ENCODE measurements around the gene PROM2. TPM values are rescaled to one million over a fixed set of nuclear protein-coding genes. Genes with fewer than 3 reads are reported as not detected.

Gene PROM2
- total RNA-seq, 2 experiments from 2014 or later = 0.60 to 0.73 TPM

DNA sequence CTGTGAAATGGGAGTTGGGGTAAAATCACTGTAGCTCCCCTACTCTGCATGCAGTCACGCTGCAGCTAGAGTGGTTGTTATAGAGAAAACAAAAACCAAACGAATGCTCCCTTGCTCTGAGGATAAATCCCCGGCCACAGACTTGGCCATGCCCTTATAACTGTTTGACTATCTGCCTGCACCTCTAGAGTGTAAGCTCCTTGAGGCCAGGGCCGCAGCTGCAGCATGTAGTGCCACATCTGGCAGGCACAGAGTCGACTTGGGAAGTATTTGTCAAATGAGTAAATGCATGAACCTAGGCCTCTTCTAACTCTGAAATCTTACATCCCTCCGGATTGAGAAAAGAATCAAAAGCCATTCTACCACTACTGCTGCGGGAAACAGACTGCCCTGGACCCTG lies 58.8 kb downstream of the PROM2 start:
- Mint-ChIP-seq H3K9me3 (no peaks in the 10 kb centered on the region), H3K4me3 (no peak overlapping the region), H3K27me3 (peaks cover 4% of the 10 kb centered on the region), H3K27ac (no peak overlapping the region), H3K4me1 (ENCODE audit: low read depth) (no peaks in the 10 kb centered on the region), H3K36me3 (ENCODE audit: low read depth) (no peaks in the 10 kb centered on the region)
- Histone ChIP-seq H3K4me3 (ENCODE audit: low read length) (no peak overlapping the region), H3K9me3 (ENCODE audit: control insufficient read depth in 1 of 2, insufficient read depth in 1 of 2, low read length in 2 of 2) (peaks cover 0 to 9% of the 10 kb centered on the region in 2 experiments), H3K27ac (ENCODE audit: low read depth in 1 of 2, low read length in 2 of 2) (no peak overlapping the region), H3K27me3 (ENCODE audit: control insufficient read depth in 1 of 2, insufficient read depth in 2 of 2, low read length in 2 of 2) (no peaks in the 10 kb centered on the region), H3K4me1 (ENCODE audit: insufficient read depth, low read length) (no peaks in the 10 kb centered on the region), H3K36me3 (ENCODE audit: insufficient read depth, low read length) (no peaks in the 10 kb centered on the region)
- intact Hi-C loops (cut with DNase I, micrococcal nuclease) = no loop called here
- POLR2A ChIA-PET = no interaction called here
- DNase-seq = no peak
- CTCF ChIA-PET = no interaction called here
- ATAC-seq (ENCODE audit: poor library complexity) = no peak
- TF ChIP-seq, protein P1, sequence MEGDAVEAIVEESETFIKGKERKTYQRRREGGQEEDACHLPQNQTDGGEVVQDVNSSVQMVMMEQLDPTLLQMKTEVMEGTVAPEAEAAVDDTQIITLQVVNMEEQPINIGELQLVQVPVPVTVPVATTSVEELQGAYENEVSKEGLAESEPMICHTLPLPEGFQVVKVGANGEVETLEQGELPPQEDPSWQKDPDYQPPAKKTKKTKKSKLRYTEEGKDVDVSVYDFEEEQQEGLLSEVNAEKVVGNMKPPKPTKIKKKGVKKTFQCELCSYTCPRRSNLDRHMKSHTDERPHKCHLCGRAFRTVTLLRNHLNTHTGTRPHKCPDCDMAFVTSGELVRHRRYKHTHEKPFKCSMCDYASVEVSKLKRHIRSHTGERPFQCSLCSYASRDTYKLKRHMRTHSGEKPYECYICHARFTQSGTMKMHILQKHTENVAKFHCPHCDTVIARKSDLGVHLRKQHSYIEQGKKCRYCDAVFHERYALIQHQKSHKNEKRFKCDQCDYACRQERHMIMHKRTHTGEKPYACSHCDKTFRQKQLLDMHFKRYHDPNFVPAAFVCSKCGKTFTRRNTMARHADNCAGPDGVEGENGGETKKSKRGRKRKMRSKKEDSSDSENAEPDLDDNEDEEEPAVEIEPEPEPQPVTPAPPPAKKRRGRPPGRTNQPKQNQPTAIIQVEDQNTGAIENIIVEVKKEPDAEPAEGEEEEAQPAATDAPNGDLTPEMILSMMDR (IDR thresholded peaks at IDR 0.05) = no peak

DNA sequence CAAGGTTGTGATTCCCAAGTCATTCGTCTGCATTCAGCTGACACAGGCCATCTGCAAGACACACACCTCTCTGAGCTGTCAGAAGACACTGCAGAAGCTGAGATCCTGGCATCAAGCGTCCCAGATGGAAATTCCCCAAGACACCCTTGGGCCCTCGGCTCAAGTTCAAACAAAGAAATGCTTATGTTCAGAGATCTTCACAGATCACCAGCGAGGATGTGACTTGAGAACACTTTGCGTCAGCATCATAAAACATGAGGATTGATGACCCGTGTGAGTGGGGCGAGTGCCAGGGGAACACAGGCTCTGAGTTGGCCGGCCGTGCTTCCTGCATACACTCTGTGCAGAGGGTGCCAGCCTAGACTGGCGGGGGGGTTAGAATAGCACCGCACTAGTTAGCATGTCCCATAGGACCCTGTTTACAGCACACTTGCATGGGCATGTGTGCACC lies 59.7 kb downstream of the PROM2 start:
- no peak for ATAC-seq (ENCODE audit: poor library complexity)
- Mint-ChIP-seq H3K9me3 (no peaks in the 10 kb centered on the region), H3K27me3 (peaks cover 4% of the 10 kb centered on the region), H3K4me1 (ENCODE audit: low read depth) (no peaks in the 10 kb centered on the region), H3K27ac (no peak overlapping the region), H3K36me3 (ENCODE audit: low read depth) (no peaks in the 10 kb centered on the region), H3K4me3 (no peak overlapping the region)
- POLR2A ChIA-PET = no interaction called here
- no peaks in the 10 kb centered on the region for H3K4me1 ChIP-seq (ENCODE audit: insufficient read depth, low read length)
- no peaks in the 10 kb centered on the region for H3K27me3 ChIP-seq (ENCODE audit: control insufficient read depth in 1 of 2, insufficient read depth in 2 of 2, low read length in 2 of 2)
- peaks cover 0 to 9% of the 10 kb centered on the region in 2 experiments for H3K9me3 ChIP-seq (ENCODE audit: control insufficient read depth in 1 of 2, insufficient read depth in 1 of 2, low read length in 2 of 2)
- no peak overlapping the region for H3K4me3 ChIP-seq (ENCODE audit: low read length)
- no peaks in the 10 kb centered on the region for H3K36me3 ChIP-seq (ENCODE audit: insufficient read depth, low read length)
- intact Hi-C loops (cut with DNase I, micrococcal nuclease) = no loop called here
- TF ChIP-seq, protein P1 (IDR thresholded peaks at IDR 0.05) = no peak
- H3K27ac ChIP-seq (ENCODE audit: low read depth in 1 of 2, low read length in 2 of 2) = no peak overlapping the region
- DNase-seq = no peak
- CTCF ChIA-PET = no interaction called here

DNA sequence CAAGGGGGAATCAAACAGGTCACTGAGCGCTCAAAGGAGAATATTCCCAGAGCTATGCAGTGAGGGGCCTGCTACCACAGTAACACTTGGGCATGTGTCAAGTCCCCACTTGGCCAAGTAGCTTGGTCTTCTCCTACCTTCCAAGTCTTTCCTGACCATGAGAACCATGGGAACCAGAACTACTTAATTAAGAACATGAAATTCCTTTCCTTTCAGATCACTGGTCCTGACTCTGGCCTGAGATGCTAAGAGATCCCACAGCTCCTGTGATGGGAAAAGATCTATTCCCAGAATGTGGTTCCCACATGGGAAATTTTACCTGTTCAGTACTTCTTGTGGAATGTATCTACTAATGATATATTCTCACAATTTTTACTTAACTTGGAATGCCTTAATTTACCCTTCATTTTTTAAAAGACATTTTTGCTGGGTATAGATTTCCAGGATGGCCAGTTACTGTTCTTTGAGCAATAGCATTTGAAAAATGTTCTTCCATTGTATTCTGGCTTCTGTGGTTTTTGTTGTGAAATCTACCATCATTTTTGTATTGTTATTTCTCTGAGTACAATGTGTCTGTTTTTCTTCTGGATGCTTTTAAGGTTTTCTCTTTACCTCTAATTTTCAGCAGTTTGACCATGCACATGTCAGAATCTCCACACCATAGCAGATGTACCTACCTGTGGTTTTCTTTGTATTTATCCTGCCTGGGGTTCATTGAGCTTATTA lies 60.8 kb downstream of the PROM2 start:
- Histone ChIP-seq H3K27me3 (ENCODE audit: control insufficient read depth in 1 of 2, insufficient read depth in 2 of 2, low read length in 2 of 2) (no peaks in the 10 kb centered on the region), H3K27ac (ENCODE audit: low read depth in 1 of 2, low read length in 2 of 2) (no peak overlapping the region), H3K36me3 (ENCODE audit: insufficient read depth, low read length) (no peaks in the 10 kb centered on the region), H3K9me3 (ENCODE audit: control insufficient read depth in 1 of 2, insufficient read depth in 1 of 2, low read length in 2 of 2) (peaks cover 0 to 9% of the 10 kb centered on the region in 2 experiments), H3K4me3 (ENCODE audit: low read length) (no peak overlapping the region), H3K4me1 (ENCODE audit: insufficient read depth, low read length) (no peaks in the 10 kb centered on the region)
- H3K36me3 Mint-ChIP-seq (ENCODE audit: low read depth) = no peaks in the 10 kb centered on the region
- TF ChIP-seq, protein P1 (IDR thresholded peaks at IDR 0.05) = no peak
- intact Hi-C loops (cut with DNase I, micrococcal nuclease) = no loop called here
- no peak overlapping the region for H3K27ac Mint-ChIP-seq
- DNase-seq (no peak), ATAC-seq (ENCODE audit: poor library complexity) (no peak)
- POLR2A ChIA-PET = no interaction called here
- H3K4me3 Mint-ChIP-seq = no peak overlapping the region
- H3K27me3 Mint-ChIP-seq = peaks cover 9% of the 10 kb centered on the region
- CTCF ChIA-PET = no interaction called here
- no peaks in the 10 kb centered on the region for H3K9me3 Mint-ChIP-seq
- no peaks in the 10 kb centered on the region for H3K4me1 Mint-ChIP-seq (ENCODE audit: low read depth)
